Measurements from ENCODE around the gene TRAF1.

Gene TRAF1

GRCh38 chr9:120917929-120918762 is 8.4 kb downstream of the TRAF1 start:
- Mint-ChIP-seq H3K4me1 (peaks cover 76% of the 10 kb centered on the region), H3K27ac (ENCODE audit: low read depth) (peak overlapping the region; percentile 97), H3K9me3 (no peaks in the 10 kb centered on the region), H3K36me3 (ENCODE audit: insufficient read depth) (peaks cover 46% of the 10 kb centered on the region), H3K4me3 (peak overlapping the region; percentile 93), H3K27me3 (no peaks in the 10 kb centered on the region)
- ATAC-seq (replicated peaks; ENCODE audit: extremely low read depth, poor library complexity, severe bottlenecking) (no peak), DNase-seq (ENCODE audit: low spot score in 2 of 2) (no peak)

- H3K4me1 Mint-ChIP-seq, result peaks cover 77% of the 10 kb centered on the region
Observed at GRCh38 chr9:120916991-120917880, 9.4 kb downstream of the TRAF1 start.

GRCh38 chr9:120916588-120916987 is 10.0 kb downstream of the TRAF1 start:
- H3K27me3 Mint-ChIP-seq, result no peaks in the 10 kb centered on the region
- peaks cover 53% of the 10 kb centered on the region for H3K36me3 Mint-ChIP-seq (ENCODE audit: insufficient read depth)

More at GRCh38 chr9:120916991-120917880, 9.4 kb downstream of the TRAF1 start:
- ATAC-seq (replicated peaks; ENCODE audit: extremely low read depth, poor library complexity, severe bottlenecking) (no peak), DNase-seq (ENCODE audit: low spot score in 2 of 2) (no peak)
- peaks cover 51% of the 10 kb centered on the region for H3K36me3 Mint-ChIP-seq (ENCODE audit: insufficient read depth)
- H3K27me3 Mint-ChIP-seq, result no peaks in the 10 kb centered on the region
- H3K4me3 Mint-ChIP-seq, result peak overlapping the region; percentile 28
- H3K27ac Mint-ChIP-seq (ENCODE audit: low read depth), result peak overlapping the region; percentile 86
- no peaks in the 10 kb centered on the region for H3K9me3 Mint-ChIP-seq

GRCh38 chr9:120915854-120916470 is 10.6 kb downstream of the TRAF1 start:
- H3K9me3 Mint-ChIP-seq, result no peaks in the 10 kb centered on the region
- peak overlapping the region; percentile 86 for H3K27ac Mint-ChIP-seq (ENCODE audit: low read depth)
- ATAC-seq (replicated peaks; ENCODE audit: extremely low read depth, poor library complexity, severe bottlenecking) (peak; percentile 59), DNase-seq (ENCODE audit: low spot score in 2 of 2) (no peak)
- no peaks in the 10 kb centered on the region for H3K27me3 Mint-ChIP-seq
- peaks cover 54% of the 10 kb centered on the region for H3K36me3 Mint-ChIP-seq (ENCODE audit: insufficient read depth)
- H3K4me1 Mint-ChIP-seq, result peaks cover 73% of the 10 kb centered on the region
- peak overlapping the region; percentile 60 for H3K4me3 Mint-ChIP-seq

More at GRCh38 chr9:120916588-120916987, 10.0 kb downstream of the TRAF1 start:
- Mint-ChIP-seq H3K4me3 (no peak overlapping the region), H3K9me3 (no peaks in the 10 kb centered on the region), H3K27ac (ENCODE audit: low read depth) (peak overlapping the region; percentile 86), H3K4me1 (peaks cover 74% of the 10 kb centered on the region)
- ATAC-seq (replicated peaks; ENCODE audit: extremely low read depth, poor library complexity, severe bottlenecking), result no peak
- DNase-seq (ENCODE audit: low spot score in 2 of 2), result no peak

DNA sequence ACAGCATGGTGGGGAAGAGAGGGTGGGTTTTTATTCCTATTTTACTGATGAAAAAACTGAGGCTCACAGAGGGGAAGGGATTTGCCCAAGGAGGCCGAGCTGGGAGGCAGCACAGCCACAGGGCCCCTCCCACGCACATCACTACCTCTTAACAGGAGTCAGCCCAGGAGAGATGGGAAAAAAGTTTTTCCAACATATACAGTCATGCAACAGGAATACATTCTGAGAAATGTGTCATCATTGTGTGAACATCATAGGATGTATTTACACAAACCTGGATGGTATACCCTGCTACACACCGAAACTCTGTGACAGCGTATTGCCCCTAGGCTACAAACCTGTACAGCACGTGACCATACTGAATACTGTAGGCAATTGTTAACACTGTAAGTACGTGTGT is 11.6 kb downstream of the TRAF1 start:
- H3K4me3 Mint-ChIP-seq, result no peak overlapping the region
- ATAC-seq (replicated peaks; ENCODE audit: extremely low read depth, poor library complexity, severe bottlenecking), result no peak

DNA sequence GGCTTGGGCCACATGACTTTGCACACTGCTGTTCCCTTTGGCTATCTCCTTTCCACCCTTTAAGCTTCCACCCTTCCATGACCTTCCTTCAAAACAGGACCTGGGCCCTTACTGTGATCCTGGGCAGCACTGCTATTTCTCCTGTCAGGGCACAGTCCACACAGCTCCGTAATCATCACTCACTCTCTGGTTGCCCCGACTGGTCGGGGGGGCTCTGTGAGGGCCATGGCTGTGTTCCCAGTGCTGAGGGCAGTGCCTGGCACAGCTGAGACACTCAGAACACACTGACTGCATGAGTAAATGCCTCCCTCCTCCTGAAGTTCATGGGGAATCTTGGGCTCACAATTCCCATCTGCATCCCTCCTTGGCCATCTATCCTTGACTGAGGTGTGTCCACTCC is 12.2 kb downstream of the TRAF1 start:
- H3K9me3 Mint-ChIP-seq, result no peaks in the 10 kb centered on the region
- no peaks in the 10 kb centered on the region for H3K27me3 Mint-ChIP-seq
- ATAC-seq (replicated peaks; ENCODE audit: extremely low read depth, poor library complexity, severe bottlenecking) (no peak), DNase-seq (ENCODE audit: low spot score in 2 of 2) (no peak)
- H3K36me3 Mint-ChIP-seq (ENCODE audit: insufficient read depth), result peaks cover 59% of the 10 kb centered on the region
- no peak overlapping the region for H3K27ac Mint-ChIP-seq (ENCODE audit: low read depth)
- peaks cover 71% of the 10 kb centered on the region for H3K4me1 Mint-ChIP-seq
- no peak overlapping the region for H3K4me3 Mint-ChIP-seq

More for the DNA sequence above, 11.6 kb downstream of the TRAF1 start:
- no peaks in the 10 kb centered on the region for H3K27me3 Mint-ChIP-seq
- no peak for DNase-seq (ENCODE audit: low spot score in 2 of 2)
- peaks cover 73% of the 10 kb centered on the region for H3K4me1 Mint-ChIP-seq
- H3K36me3 Mint-ChIP-seq (ENCODE audit: insufficient read depth), result peaks cover 59% of the 10 kb centered on the region
- no peak overlapping the region for H3K27ac Mint-ChIP-seq (ENCODE audit: low read depth)
- no peaks in the 10 kb centered on the region for H3K9me3 Mint-ChIP-seq

DNA sequence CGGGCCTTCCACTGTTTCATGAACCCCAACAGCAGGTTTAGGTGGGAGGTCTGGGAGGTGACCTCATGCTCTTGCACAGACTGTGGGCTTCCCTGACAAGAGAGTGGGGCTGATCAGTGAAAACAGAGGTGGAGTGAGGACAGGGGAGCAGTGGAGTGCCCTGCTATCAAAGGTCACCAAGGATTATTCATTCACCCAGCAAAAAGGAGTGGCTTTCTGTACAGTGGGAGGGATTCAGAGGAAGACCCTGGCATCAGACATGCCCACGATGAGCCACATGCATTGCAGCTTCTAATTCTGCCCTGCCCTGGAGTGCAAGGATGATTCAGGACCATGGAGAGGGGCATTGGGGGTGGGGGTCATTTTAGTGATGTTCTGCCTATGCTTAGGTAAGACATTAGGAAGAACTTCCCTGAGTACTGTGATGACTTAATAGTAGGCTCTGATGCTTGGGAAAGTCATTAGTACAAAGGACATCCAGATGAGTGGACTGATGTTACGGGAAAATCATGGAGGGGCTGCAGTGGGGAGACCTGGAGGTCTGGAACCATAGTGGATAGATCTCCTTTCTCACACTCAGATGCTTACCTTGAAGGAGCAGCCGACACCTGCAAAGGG is 12.8 kb downstream of the TRAF1 start:
- Mint-ChIP-seq H3K9me3 (no peaks in the 10 kb centered on the region), H3K27me3 (no peaks in the 10 kb centered on the region), H3K27ac (ENCODE audit: low read depth) (peak overlapping the region; percentile 35), H3K36me3 (ENCODE audit: insufficient read depth) (peaks cover 60% of the 10 kb centered on the region), H3K4me1 (peaks cover 69% of the 10 kb centered on the region), H3K4me3 (no peak overlapping the region)
- no peak for ATAC-seq (replicated peaks; ENCODE audit: extremely low read depth, poor library complexity, severe bottlenecking)
- DNase-seq (ENCODE audit: low spot score in 2 of 2), result no peak

DNA sequence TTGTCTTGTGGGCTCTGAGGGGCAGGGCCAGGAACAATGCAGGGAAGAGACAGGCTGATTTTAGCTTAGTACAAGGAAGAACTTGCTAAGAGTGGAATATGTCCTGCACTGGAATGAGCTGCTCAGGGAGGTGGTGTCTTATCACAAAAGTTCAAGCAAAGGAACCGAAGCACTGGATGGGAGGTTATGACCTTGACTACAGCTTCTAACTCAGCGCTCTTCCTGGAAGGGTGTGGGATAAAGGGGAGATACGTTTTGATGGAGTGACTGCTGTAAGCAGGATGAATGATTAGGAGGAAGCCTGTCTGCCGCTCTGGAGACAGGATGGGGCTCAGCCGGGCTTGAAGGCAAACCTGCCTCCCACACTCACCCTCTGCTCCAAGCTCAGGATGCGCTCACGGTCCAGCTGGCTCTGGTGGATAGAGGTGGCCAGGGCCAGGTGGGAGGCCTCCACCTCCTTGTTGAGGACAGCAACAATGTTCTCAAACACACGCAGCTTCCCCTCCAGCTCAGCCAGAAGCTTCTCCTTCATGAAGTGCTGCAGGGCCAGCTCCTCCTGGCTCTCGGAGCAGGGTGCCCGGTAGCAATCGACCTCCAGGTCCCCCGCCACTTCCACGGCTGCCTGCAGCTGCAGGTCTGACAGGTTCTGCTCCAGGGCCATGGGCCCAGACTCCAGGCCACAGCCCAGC is 13.5 kb downstream of the TRAF1 start:
- Mint-ChIP-seq H3K9me3 (no peaks in the 10 kb centered on the region), H3K4me1 (peaks cover 65% of the 10 kb centered on the region), H3K4me3 (peak overlapping the region; percentile 43), H3K36me3 (ENCODE audit: insufficient read depth) (peaks cover 59% of the 10 kb centered on the region), H3K27ac (ENCODE audit: low read depth) (peak overlapping the region; percentile 67), H3K27me3 (no peaks in the 10 kb centered on the region)
- no peak for ATAC-seq (replicated peaks; ENCODE audit: extremely low read depth, poor library complexity, severe bottlenecking)
- no peak for DNase-seq (ENCODE audit: low spot score in 2 of 2)

DNA sequence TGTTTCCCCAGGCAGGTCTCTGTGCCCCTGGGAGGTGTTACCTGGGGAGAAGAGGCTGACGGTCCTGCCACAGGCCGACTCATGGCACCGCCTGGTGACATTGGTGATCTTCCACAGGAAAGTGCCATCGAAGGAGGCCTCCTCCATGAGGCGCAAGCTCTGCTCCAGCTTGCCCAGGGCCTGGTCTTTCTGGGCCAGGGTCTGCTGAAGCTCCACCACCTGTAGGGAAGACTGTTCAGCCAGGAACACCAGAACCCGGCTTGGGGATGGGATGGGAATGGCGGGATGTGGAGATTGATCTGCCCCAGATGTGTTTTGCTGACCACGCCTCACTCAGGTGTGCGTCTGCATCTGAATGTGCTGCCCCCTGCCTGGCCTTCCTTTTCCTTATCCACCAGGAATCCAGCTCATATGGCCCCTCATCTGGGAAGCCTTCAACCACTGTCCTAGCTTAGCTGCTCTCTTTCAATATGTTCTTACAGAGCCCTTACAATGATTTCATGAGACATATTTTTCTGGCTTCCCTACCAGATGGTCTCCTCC is 15.2 kb downstream of the TRAF1 start:
- DNase-seq (ENCODE audit: low spot score in 2 of 2) (no peak), ATAC-seq (replicated peaks; ENCODE audit: extremely low read depth, poor library complexity, severe bottlenecking) (no peak)
- Mint-ChIP-seq H3K9me3 (no peaks in the 10 kb centered on the region), H3K36me3 (ENCODE audit: insufficient read depth) (peaks cover 62% of the 10 kb centered on the region), H3K4me1 (peaks cover 67% of the 10 kb centered on the region), H3K27me3 (no peaks in the 10 kb centered on the region), H3K27ac (ENCODE audit: low read depth) (peak overlapping the region; percentile 65), H3K4me3 (peak overlapping the region; percentile 20)

DNA sequence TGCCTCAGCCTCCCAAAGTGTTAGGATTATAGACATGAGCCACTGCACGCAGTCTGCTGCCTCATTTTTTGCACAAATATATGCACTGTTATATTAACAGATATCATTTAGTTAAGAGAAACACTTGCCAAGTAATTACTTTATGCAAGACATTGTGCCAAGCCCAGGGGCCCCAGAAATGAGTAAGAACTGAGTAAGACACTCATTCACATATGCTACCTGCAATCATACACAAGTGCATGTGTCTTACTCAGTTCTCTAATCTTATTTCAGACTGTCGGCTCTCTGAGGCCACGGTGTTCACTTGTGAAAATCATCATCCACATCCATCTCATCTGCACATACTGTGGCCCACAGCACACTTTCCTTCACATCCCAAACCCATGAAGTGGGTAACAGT is 16.0 kb downstream of the TRAF1 start:
- Mint-ChIP-seq H3K36me3 (ENCODE audit: insufficient read depth) (peaks cover 62% of the 10 kb centered on the region), H3K27ac (ENCODE audit: low read depth) (peak overlapping the region; percentile 65), H3K4me1 (peaks cover 67% of the 10 kb centered on the region), H3K9me3 (no peaks in the 10 kb centered on the region), H3K27me3 (no peaks in the 10 kb centered on the region), H3K4me3 (no peak overlapping the region)
- DNase-seq (ENCODE audit: low spot score in 2 of 2), result no peak
- ATAC-seq (replicated peaks; ENCODE audit: extremely low read depth, poor library complexity, severe bottlenecking), result no peak

GRCh38 chr9:120909904-120910303 is 16.7 kb downstream of the TRAF1 start:
- Mint-ChIP-seq H3K27me3 (no peaks in the 10 kb centered on the region), H3K4me3 (no peak overlapping the region), H3K4me1 (peaks cover 72% of the 10 kb centered on the region), H3K27ac (ENCODE audit: low read depth) (peak overlapping the region; percentile 65), H3K36me3 (ENCODE audit: insufficient read depth) (peaks cover 63% of the 10 kb centered on the region), H3K9me3 (no peaks in the 10 kb centered on the region)
- ATAC-seq (replicated peaks; ENCODE audit: extremely low read depth, poor library complexity, severe bottlenecking) (no peak), DNase-seq (ENCODE audit: low spot score in 2 of 2) (no peak)

Data from central memory CD8-positive, alpha-beta T cell (primary cell).